Endometrial microvascular endothelial cells (primary cell): Measurements from ENCODE around the gene ACRV1. TPM values are rescaled to one million over a fixed set of nuclear protein-coding genes. Genes with fewer than 3 reads are reported as not detected.

Source experiments
- in situ Hi-C: cut with HindIII; loops from 2 replicates; pipeline ENCODE4 v1.10.0; 2017; ENCODE audit warnings: low sequenced_read_pairs, low pct_unique_long_range_greater_than_20kb; ENCODE audit errors: inconsistent ontology term
- total RNA-seq: library from RNA; depleted of rRNA; stranded (reverse); fragments of >200 nt; gene quantifications from one replicate; pipeline ENCODE4 v1.2.3, GENCODE V29; 2015; ENCODE audit errors: inconsistent ontology term

The ACRV1 gene
- total RNA-seq, 1 donor from 2014 or later: not detected

DNA sequence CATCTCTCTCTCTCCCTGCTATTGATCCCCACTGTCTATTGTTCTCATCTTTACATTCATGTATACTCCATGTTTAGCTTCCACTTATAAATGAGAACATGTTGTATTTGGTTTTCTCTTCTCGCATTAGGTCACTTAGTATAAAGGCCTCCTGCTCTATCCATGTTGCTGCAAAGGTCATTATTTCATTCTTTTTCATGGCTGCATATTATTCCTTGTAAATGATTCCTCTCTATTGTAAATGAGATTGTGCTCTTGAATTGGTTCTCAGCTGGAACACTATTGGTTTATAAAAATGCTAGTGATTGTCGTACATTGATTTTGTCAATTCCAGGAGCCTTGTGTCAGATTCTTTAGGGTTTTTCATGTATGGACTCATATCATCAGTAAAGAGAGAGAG lies 13.5 kb downstream of the ACRV1 start:
- in situ Hi-C loops: no loop called here

DNA sequence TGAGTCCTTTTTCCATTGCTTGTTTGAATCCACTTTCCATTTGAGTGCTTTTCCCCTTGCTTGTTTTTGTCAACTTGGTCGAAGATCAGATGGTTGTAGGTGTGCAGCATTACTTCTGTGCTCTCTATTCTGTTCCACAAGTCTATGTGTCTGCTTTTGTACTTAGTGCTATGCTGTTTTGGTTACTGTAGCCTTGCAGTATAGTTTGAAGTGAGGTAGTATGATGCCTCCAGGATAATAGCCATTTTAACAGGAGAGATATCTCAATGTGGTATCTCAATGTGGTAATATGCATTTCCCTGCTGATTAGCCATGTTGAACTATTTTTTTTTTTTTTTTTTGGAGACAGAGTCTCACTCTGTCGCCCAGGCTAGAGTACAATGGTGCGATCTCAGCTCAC lies 16.7 kb downstream of the ACRV1 start:
- in situ Hi-C loops: no loop called here

DNA sequence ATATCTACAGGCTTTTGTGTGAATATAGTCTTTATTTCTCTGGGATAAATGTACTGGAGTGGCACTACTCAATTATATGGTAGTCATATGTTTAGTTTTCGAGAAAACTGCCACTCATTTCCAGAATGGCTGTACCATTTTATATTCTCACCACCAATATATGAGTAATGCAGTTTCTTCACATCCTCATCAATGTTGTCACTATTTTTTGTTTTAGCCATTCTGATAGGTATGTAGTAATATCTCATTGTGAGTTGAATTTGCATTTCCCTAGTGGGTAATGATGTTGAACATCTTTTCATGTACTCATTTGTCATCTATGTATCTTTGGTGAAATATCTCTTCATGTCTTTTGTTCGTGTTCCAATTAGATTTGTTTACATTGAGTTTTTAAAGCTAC lies 18.0 kb downstream of the ACRV1 start:
- in situ Hi-C loops: no loop called here

DNA sequence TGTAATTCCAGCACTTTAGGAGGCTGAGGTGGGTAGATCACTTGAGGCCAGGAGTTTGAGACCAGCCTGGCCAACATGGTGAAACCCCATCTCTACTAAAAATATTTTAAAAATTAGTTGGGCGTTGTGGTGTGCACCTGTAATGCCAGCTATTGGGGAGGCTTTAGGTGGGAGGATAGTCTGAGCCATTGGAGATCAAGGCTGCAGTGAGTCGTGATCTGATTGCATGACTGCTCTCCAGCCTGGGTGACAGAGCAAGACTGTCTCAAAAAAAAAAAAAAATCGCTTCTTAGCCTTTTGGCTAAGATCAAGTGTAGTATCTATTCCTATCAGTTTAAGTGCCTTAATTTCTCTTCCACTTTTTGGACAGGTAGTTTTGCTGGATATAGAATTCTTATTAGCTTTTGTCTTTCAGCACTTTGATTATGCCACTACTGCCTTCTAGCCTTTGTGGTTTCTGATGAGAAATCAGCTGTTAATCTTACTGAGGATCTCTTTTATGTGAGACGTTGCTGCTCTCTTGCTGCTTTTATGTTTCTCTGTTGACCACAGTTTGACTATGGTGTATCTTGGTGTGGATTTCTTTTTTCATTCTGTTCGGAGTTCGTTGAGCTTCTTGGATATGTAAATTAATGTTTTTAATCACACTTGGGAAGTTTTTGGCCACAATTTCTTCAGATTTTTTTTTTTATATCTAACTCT lies 31.0 kb downstream of the ACRV1 start:
- in situ Hi-C loops: no loop called here

DNA sequence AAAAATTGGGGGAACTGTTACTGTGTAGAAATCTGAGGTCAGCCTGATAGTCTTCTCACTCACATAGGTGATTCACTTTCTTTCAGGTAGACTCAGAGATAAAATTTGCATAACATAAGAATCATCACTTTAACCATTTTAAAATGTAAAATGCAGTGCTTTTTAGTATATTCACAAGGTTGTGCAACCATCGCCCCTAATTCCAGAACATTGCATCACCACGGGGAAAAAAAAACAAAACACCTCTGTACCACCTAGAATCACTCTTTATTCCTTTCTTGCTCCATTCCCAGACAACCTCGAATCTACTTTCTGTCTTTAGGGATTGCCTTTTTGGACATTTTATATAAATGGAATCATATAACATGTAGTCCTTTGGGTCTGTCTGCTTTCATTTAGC lies 34.8 kb downstream of the ACRV1 start:
- in situ Hi-C loops: no loop called here

DNA sequence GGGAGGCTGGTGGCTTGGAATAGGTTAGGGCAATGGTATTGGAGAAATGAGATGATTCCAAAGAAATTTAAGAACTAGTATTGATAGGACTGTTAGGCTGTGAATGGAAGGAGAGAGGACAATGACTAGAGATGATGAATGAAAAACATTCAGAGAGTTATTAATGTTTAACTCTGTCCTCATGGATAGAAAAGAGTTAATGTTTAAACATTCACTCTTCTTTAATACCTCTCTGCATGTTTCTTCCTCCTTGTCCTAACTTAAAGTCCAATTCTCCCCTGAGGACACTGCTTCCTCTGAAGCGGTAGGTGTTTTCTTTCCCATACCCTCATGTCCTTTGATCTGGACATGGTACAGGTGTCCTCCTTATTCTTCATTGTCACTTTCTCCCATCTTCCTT lies 42.3 kb downstream of the ACRV1 start:
- in situ Hi-C loops: no loop called here

DNA sequence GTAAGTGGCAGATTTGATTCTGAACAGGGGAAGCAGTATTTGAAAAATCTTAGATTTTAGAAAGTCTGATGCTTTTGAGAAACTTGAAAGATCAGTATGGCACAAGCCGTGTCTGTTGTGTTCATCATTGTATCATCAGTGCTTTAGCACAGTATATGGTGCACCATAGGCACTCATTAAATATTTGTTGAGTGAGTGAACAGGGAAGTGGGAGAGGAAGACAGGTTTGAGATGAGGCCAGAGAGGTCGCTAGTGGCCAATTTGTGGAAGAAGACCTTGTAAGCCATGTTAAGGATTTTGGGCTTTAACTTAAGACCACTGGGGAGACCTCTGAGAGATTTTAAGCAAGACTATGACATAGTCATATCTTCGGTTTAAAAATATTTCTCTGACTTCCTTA lies 42.8 kb downstream of the ACRV1 start:
- in situ Hi-C loops: no loop called here

DNA sequence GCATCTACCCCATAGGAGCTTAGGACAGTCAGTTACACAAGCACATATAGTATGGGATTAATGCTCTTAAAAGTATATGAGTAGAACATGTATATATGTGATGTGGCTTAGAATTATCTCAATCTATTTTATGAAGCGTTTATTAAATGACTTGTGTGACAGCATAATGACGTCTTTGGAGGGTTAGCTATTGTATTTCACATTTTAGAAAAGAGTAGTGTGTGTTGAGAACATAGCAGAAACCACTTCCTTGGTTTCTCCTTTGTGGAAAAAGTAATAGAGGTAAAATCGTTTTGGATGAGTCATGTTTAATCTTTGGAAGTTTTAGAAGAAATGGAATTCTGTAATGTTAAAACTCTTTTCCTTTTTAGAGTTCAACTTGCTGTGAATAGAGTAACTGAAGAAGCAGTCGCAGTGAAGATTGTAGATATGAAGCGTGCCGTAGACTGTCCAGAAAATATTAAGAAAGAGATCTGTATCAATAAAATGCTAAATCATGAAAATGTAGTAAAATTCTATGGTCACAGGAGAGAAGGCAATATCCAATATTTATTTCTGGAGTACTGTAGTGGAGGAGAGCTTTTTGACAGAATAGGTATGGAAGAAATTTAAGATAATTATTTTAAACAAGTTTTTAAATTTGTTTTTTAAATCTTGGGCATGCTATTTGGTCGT lies 53.3 kb downstream of the ACRV1 start:
- in situ Hi-C loops: no loop called here

DNA sequence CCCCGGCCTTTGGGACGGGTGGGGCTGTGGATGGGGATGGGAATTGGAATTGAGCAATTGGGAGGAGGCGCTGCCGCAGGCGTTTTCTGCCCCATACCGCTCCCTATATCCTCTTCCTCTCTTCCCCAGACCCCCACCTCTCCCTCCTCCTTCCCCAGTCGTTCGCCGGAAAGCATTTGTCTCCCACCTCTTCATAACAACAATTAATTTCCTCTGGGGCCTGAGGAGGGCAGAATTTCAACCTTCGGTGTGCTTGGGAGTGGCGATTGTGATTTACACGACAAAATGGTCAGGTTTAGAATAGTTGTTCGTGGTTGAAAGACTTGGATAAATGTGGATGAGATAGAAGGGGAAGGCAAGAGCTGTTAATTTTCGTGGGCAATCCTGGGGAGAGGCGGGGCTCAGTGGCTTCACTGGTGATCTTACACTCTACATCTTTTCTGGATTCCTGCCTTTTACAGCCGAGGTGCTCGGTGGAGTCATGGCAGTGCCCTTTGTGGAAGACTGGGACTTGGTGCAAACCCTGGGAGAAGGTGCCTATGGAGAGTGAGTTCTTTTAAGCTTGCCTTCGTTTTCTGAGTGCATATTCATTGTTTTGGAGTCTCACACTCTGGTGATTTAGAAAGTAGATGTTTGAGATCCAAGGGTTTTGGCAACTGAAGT lies 54.2 kb downstream of the ACRV1 start:
- in situ Hi-C loops: no loop called here

DNA sequence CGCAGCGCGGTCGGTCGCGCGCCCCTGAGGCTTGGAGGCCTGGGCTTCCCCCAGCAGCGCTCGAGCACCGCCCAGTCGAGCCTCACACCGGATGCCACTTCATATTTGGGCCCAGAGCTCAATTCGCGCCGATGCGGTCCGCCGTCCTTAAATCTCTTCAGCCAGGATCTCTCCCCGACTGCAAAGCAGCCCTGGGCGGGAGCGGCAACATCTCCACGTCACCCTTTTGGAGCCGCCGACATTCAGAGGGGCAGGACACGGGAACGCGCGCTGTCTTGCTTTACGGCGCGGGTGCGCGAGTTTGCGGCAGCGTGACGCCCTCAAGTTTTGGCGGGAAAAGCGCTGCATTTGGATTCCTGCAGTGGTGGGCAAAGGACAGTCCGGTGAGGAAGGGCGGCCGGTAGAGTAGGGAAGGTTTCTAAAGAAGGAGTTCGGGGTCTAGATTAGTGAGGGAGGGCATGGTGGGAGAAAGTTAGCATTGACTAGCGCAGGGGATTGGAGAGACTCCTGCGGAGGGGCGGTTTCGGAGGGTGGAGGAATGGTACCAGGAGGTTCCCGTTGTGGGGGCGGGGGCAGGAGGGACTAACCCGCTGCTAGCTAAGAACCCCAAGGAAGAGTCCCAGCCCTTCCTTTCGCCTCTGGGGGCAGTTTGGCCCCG lies 54.9 kb downstream of the ACRV1 start:
- in situ Hi-C loops: no loop called here

DNA sequence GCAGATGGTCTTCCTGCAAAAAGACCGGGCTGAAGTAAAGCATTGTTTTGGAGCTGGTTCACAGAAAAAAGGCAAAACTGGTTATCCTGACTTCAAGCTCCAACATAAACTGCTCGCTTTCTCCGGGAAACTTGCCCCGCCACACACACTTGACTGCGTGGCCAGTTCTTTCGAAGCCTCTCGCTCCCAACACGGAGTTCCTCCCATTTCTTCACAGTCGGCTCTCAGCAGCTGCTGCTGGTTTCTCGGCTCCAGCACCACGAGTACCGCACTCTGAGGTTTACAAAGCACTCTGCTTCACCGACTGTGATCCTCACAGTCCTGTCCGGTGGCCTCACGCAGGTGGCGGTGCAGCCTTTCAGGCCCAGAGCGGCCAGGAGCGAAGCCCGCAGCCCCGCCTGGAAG lies 55.4 kb downstream of the ACRV1 start:
- in situ Hi-C loops: no loop called here

DNA sequence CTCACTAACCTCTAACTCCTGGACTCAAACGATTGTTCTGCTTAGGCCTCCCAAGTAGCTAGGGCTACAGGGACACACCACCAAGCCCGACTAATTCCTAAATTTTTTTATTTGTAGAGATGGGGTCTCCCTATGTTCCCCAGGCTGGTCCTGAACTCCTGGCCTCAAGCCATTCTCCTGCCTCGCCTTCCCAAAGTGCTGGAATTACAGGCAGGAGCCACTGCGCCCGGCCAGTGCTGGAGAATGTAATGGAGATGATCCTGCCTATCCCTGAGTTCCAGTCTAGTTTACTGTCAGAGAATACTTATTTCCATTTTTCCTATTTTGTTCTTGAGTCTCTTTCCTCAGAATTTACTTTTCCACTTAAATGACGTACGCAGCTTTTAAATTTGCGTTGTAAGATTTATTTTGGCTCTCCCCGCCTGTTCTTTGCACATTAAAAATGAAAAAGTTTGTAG lies 55.9 kb downstream of the ACRV1 start, which contains the start of gene CHEK1:
Gene CHEK1, plus strand, starts transcription at position 408 of the 458 bp plus-strand sequence. CDS start 1,606 bp downstream, outside the sequence.
- in situ Hi-C loops: no loop called here

DNA sequence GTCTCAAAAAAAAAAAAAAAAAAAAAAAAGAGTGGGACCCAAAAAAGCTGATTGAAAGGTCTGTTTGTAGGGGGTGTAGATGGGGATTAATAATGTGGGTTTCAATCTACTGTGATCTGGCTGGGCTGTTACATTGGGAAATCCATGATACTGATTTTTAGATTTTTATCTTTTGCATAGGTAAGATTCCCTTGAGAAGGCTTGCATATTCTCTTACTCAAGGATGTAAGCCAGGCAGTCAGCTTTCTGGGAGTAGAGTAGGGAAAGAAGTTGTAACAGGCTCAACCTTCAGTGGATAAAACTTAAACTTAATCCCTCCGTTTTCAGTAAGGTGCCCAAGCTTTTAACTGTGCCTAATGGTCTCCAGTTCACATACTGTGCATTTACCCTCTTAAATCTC lies 57.6 kb downstream of the ACRV1 start:
- in situ Hi-C loops: no loop called here

DNA sequence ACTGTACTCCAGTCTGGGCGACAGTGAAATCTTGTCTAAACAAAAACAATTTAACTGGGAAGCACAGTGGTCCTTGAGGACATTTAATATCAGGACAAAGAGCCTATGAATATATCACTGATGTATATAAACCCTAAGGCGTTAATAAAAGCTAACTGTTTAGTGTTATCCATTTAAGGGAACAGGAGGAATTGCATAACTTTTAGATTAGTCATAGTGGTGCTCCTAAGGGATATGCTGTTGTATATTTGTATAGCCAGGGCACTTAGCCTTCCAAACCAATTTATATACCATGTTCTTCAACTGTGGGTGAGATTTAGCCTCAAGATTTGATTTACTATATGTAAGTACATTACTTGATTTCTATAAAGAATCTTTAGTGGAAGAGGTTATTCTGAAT lies 58.7 kb downstream of the ACRV1 start:
- in situ Hi-C loops: no loop called here

Other genes with a start within 250 kb of the ACRV1 start
- gene FEZ1, start 184.6 kb downstream of the ACRV1 start, total RNA-seq: 30.9 TPM
- 154 TPM for gene EI24, start 111.4 kb downstream of the ACRV1 start, total RNA-seq
- gene STT3A, start 88.0 kb downstream of the ACRV1 start, total RNA-seq: 272 TPM
- 38.7 TPM for gene CHEK1, start 55.7 kb downstream of the ACRV1 start, total RNA-seq
- not detected for gene PATE1, start 65.4 kb upstream of the ACRV1 start, total RNA-seq
- not detected for gene PATE2, start 98.0 kb upstream of the ACRV1 start, total RNA-seq
- not detected for gene PATE3, start 107.3 kb upstream of the ACRV1 start, total RNA-seq
- gene PATE4, start 152.5 kb upstream of the ACRV1 start, total RNA-seq: not detected
- 12.4 TPM for gene HYLS1, start 206.8 kb upstream of the ACRV1 start, total RNA-seq
- gene PUS3, start 222.4 kb upstream of the ACRV1 start, total RNA-seq: 10.1 TPM
- not detected for gene DDX25, start 223.7 kb upstream of the ACRV1 start, total RNA-seq